ENCODE results near the gene PDPN.

PDPN gene

DNA sequence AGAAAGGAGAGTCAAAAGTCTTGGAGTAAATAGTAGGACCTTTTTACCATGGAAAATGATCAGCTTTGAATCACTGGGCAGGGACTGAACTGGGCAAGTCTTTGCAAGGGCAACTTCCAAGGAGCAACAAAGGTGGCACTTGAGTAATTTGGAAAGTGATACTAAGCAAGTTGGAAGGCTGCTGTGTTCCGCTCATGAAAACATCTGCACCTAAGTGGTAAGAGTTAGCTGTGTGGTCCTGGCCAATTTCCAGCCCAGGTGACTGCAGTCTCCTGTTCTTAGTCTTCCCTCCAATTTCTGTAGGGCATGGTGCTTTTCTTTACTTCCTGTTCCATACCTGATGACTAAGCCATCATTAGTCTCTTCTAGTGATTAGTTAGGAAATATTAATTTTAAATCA is 80.8 kb downstream of the PDPN start:
- H3K27ac ChIP-seq, result peak overlapping the region; percentile 66
- DNase-seq (ENCODE audit: low read depth, low spot score), result peak; percentile 85

DNA sequence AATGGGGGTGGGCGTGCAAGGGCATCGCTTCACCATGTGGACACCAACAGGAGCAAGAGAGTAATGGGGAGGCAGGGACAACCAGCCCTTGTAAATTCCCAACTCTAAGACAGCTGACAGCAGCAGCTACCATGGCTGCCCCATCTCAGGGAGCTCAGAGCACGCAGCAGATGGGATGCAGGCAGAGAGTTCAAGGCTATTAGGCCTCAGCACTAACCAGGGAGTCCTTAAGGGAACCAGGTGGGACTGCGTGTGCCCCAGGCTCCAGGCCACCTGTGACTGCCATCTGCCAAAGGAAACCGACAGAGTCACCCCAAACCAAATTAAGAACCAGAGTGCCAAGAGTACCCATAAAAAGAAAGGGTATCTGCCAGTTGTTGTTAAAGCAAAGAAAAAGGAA is 82.7 kb downstream of the PDPN start:
- no peak overlapping the region for H3K27ac ChIP-seq
- DNase-seq (ENCODE audit: low read depth, low spot score), result no peak
